ENCODE measurements around the gene SHMT2.

SHMT2 gene

DNA sequence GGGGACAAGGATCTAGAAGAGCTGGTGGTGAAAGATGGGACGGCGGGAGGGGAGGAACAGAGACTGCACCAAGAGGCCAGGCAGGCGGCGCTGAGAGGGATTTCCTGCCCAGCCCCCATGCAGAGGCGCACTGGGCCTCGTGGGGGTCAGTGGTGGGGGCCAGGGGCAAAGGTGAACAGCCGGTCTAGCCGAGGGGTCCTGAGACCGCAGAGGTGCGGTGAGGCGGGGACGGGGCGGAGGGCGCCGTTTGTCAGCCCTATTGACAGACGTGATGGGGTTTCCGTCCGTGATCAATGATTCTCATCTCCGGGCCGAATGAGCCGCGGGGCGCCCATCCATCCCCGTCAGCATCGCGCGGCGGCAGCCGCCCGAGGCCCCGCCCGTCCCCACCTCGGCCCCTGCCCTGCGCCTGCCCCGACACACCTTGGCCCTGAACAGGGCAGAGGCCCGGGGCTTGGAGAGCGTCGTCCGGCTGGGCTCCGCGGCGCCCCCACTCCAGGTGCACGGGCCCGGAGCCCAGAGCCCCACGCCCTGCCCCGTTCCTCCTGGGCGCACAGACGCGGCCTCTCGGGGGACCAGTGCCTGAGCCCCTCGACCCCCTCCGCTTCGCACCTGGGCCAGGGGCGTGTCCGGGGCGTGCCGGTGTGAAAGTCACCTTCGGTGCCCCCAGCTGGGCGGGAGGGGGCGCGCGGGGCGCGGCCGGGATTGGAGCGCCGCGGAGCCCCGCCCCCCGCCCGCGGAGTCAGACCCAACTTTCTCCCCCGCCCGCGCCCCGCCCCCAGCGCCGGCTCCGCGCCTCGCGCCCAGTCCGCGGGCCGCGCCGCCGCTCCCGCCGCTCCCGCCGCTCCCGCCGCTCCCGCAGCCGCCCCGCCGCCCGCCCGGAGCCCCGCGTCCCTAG, 13.2 kb upstream of the SHMT2 start, which contains the start of gene NXPH4:
TSS of gene NXPH4 (plus strand) at position 781 of the 898 bp plus-strand sequence. CDS start 176 bp downstream, outside the sequence.
- peak; percentile 83 for DNase-seq

DNA sequence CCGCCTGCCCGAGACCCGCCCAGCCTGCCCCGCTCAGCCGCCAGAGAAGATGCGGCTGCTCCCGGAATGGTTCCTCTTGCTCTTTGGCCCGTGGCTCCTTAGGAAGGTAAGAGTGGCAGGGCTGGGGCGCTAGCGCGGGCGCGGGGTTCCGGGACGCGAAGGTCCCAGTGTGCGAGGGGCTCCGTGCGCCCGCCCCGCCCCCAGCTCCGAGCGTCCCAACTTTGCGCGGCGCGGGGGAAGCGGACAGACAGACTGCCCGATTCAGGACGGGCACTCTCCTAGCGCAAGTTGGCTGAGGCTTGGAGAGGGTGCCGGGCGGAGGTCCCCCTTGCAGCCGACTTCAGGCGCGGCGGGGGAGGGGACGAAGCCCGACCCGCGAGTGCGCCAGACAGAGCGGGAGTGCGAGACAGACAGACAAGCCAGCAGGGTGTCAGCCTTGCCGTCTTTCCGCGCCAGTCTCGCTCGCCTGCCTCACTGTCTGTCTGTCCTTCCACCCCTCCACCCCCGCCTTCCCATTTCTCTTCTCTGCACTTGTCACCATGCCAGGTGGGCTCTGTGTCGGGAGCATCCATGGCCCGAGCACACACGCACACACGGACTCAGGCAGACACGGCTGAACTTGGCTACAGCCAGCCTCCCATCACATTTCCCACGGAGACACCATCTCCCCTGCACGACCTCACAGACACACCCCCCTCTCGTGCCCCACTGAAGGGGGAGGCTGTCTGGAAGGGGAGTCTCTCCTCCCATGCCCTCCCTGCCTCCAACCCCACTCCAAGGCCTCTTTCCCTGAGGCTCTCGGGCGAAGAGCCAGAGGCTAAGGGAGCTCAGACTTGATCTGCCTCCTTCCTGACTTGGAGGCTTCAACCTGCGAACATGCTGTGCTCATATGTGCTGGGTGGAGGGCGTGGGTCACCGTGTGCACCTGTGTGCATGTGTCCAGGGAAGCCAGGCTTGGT, 12.3 kb upstream of the SHMT2 start:
- DNase-seq: peak; percentile 31

DNA sequence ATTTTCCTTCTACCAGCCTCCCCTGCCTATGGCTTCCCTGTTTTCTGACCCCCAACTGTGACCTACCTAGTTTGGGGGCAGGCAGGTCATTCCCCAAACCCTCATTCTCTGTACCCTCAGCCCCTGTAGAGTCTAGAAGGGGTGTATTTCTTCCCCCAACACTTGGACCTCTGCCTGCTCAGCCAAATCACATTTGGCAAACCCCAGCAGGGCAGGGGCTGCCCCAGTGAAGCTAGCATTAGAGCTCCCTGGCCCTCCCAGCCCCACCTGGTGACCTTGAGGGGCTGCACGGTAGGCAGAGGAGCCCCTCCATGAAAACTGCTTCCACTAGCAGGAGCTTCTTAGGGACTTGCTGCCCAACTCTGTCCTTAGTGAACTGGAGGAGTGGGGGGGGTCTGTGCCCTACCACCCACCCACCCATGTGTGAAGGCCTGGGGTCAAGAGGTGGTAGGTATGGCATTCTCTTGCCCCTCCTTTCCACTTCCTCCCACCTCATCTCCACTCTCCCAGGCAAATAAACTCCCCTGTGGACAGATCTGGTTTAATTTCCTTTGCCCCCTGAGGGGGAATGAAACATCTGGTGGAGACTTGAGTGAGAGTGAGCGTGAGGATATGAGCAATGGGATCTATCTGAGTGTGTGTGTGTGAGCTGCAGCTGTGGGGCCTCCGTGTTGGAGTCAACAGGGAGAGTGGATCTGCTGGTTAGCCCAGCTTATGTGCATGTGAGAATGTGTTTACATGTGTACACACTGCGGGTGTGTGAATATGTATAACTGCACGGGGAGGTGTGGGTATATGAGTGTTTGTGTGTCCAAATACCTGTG, 11.3 kb upstream of the SHMT2 start:
- DNase-seq: no peak

DNA sequence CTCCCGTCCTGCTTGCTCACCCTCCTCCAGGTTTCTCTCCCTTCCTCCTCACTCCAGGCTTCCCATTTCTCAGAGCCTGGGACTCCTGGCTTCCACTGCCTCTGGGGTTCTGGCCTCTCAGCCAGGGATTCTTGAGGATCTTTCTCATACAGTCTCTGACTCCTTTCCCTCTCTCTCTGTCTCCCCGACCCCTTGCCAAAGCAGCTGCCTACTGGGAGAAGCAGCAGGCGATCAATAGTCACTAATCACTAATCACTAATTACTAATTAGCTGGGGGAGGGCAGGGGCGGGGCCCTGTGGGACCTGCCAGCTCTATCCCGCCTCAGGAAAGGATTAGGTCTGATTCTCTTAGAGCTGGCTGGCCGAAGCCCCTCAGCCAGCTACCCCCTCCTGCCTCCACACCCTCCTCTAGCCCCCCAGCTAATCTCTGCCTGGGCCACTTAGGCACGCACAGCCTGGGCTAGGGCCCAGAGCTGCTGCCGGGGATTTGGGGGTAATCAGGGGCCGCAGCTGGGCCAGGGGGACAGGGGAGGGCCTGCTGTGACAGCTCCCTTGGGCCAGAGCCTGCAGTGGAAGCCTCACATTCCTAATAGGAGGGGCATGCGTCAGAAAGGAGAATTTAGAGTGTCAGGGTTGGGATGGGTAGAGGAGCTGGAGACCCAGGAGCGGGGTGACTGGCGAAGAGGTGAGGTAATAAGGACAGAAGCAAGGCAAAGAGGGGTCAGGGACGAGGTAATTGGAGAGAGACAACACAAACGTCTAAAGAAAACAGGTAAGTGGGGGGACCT, 10.1 kb upstream of the SHMT2 start:
- DNase-seq: no peak

DNA sequence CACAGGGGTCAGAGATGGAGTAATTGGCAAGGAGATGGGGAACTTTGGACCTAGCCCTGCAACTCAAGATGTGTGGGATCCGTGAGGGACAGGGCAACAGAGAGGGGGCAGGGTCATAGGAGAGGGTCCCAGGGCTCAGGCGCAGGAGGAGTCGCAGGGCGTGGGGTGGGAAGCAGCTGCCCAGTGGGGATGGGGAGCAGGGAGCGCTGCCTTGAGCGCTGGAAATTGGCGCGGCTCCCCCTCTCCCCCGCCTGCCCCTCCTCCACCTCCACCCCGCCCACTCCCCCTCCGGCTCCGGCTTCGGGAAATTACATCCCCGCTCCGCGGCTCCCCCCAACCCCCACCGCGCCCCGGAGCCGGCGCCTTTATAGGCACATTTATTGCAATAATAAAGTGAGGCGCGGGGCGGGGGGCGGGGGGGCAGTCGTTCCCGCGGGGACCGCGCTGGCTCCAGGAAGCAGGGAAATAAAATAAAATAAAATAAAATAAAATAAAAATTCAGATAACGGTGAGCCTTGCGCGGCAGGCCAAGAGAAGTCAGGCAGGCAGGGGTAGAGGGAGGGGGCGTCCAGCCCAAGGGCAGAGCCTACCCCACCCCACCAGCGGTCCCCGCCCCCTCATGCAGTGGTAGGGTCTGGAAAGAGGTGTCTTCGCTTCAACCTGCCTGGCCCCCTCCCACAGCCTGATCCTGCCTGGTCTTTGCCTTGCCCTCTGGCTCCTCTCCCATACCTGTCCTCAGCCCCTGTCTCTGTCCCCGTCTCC, 9.3 kb upstream of the SHMT2 start:
- DNase-seq: no peak

DNA sequence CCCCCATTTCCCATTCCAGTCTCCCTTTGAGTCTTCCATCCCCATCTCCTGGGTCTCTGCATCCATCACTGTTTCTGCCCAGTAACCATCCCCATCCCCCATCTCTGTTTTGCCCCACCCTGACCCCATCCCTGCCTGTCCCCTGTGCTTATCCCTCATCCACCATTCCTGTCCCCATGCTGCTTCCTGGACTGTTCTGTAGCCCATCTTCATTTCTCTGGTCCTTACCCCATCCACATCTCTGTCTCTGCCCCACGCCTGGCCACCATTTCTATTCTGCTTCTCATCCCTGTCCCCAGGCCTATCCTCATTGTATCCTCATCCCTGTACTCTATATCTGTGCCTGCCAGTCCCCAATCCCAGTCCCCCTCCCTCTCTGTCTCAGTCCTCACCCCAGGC, 8.7 kb upstream of the SHMT2 start:
- DNase-seq: no peak

DNA sequence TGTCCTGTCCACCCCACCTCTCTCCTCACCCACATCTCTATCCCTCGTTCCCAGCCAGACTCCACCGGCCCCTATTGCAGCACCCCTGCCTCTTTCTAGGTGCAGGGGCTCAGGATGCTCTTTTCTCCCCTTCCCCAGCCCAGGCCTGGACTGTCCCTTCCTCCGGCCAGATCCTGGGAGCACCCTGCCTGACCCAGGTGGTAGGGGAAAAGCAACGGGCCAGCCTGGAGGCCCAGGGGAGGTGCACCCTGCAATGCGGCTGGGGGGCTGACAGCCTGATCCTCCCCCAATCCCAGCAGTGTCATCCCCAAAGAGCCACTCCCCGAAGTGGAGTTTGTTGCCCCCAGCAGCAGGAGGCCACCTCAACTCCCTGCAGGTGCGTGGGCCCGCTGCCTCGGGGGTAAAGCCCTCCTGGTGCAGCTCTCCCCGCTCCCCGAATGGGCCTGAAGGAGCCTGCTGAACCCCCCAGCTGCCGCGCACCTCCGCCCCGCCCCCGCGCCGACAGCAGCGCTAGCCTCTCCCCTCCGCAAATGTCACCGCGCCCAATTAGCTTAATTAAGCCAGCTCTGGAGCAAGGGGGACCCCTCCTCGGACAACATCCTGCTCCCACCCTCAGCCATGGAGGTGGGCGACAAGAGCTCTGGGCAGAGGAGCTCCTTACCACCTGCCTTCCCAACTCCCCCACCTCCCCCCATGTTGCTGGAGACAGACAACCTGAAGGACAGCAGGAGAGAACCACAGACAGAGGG, 8.2 kb upstream of the SHMT2 start:
- no peak for DNase-seq

DNA sequence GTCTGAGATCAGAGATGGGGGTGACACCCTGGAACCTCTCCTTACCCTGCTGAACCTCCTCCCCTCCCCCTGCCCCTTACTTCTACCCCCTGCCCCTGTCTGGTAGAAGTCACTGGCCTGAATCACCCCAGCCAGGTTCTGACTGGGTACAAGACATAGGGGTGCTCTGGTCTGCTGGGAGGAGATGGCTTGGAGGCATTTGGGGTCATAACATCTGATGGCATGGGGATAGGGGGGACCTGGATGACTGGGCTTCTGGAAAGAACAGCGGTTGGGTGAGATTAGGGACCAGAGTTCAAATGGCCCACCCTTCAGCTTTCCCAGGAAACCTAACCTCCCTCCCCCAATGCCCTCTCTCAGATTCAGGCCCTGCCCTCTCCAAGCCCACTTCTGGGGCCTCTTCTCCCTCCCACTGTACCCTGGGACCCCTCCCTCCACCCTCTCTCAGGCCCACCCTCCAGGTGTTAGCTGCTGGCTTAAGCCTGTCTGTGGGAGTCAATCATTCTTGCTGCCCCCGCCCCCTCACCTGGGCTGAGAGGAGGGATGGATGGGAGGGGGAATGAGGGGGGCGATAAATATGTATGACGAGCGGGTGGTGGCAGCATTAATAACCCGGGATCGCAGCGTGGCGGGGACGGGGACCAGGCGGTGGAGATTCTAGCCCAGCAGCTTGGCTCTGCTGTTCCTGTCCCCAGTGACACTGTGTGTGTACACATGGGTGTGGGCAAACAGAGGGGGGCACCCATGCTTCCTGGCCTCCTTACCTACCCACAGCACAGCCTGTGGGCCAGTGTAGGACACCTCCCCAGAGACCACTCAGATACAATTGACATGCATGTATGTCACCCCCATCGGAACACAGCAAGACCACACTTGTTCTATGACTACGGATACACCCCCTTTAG, 7.0 kb upstream of the SHMT2 start:
- no peak for DNase-seq

DNA sequence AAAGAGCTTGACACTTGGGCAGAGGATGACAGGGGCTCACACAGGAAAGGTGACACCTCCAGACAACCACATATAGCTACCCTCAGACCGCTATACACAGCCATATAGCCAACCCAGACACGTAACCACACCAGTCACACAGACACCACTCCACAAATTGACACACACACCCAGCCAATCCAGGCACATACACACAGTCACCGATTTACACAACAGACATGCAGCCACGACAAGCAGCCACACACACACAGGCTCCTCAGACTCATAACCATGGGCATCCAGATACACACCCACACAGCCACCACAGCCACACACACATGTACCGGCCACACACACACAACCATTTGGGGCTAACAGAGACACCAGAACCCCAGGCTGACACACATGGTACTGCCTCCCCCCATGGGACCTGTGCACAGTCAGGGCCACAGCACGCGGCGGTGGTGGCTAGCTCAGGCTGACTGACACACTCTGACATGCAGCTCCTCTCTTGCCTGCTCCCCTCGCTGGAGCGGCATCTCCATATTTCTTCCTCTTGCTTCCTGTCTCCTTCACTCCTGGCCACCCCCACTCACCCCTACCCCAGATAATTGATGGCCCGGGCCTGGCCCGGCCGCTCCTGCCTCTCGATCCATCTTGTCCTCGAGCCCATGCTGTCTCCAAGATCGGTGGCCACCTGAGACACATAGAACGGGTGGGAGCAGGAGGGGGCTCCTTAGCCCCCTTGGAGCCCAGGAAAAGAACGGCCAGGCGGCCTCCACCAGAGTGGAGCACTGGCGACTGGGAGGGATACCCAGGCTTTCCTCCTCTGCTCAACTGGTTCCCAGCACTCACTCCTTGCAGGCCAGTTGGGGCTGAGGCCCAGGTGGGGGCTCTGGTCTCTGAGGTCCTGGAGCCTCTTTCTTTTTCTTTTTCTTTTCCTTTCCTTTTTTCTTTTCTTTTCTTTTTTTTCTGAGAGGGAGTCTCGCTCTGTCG, 6.0 kb upstream of the SHMT2 start:
- DNase-seq: no peak

DNA sequence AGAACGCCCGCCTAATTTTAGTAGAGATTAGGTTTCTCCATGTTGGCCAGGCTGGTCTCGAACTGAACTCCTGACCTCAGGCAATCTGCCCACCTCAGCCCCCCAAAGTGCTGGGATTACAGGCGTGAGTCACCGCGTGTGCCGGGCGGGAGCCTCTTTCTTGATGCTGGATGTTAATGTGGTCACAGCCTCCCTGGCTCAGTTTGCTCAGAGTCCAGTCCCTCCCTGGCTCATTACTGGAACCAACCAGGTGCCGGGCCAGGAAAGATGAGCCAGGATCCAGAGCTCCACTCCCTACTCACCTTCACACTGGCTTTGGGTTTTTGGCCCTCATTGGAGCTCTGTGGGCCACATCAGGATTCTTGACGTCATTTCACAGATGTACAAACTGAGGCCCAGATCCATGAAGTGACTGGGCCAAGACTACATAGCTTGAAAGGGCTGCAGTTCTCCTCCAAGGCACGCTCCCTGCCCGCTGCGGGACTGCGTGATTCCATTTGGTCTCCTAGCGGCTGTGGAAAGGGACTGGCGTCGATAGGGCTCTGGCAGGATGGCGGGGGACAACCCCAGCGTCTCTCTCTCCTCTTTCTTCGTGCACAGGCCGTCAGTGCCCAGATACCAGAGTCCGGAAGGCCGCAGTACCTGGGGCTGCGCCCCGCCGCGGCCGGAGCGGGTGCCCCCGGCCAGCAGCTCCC, 5.1 kb upstream of the SHMT2 start:
- no peak for DNase-seq

DNA sequence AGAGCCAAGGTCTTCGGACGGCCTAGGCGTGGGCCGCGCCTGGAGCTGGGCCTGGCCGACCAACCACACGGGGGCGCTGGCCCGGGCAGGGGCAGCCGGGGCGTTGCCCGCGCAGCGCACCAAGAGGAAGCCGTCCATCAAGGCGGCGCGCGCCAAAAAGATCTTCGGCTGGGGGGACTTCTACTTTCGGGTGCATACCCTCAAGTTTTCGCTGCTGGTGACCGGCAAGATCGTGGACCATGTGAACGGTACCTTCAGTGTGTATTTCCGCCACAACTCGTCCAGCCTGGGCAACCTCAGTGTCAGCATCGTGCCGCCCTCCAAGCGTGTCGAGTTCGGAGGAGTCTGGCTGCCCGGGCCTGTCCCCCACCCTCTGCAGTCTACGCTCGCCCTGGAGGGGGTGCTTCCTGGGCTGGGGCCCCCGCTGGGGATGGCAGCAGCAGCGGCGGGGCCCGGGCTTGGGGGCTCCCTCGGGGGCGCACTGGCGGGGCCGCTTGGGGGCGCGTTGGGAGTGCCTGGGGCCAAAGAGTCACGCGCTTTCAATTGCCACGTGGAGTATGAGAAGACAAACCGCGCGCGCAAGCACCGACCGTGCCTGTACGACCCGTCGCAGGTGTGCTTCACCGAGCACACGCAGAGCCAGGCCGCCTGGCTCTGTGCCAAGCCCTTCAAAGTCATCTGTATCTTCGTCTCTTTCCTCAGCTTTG, 4.4 kb upstream of the SHMT2 start:
- peak; percentile 80 for DNase-seq

DNA sequence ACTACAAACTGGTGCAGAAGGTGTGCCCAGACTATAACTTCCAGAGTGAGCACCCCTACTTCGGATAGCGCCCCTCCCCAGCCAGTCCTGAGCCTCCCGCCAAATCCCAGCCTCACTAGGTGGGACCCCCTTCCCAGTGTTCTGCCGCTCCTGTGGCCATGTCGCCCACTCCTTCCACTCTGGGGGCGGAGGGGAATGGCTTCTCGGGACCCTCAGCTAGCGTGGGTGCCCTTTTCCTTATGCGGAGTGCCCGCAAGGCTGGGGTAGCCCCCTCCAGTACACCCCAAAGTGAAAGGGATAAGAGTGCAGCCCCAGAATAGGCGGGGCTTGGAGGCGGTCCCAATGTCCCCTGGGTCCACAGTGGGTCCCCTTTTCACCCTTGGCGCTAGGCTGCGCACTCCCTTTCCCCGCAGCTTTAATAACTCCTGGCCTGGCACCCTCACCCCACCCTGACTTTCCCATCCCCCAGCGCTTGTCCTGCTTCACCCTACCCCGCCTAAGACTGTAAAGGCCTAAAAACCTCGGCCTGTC, 3.8 kb upstream of the SHMT2 start:
- no peak for DNase-seq

DNA sequence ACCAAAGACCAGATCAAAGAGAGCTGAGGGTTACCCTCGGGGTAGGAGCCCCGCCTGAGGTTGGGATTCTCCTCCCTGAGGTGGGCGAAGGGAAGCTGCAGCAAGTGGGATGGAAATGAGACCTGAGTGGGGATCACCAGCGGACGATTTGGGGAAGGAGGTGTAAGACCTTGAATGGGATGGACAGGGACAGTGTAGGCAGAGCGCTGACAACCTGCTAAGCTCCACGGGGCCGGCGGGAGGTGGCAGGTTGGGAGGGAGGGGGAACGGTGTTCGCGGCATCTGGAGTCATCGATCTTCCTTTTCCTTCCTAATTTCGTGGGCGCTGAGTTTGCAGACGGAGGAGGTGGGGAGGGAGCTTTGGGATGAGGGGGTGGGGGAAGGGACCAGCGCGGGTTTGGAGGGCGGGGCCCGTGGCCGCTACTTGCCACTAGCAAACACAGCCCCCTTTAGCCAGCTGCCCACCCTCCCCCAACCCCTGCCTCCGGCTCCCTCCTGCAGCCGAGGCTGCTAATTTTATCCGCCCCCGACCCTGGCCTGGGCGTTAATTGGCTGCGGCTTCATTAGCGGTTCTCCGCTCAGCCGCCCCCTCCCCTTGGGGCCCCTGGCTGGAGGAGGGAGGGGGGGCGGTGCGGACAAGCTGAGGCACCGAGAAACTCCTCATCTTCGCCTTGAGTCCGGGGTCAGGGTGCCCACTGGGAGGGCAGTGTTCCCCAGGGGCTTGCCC, 2.8 kb upstream of the SHMT2 start:
- DNase-seq: no peak

DNA sequence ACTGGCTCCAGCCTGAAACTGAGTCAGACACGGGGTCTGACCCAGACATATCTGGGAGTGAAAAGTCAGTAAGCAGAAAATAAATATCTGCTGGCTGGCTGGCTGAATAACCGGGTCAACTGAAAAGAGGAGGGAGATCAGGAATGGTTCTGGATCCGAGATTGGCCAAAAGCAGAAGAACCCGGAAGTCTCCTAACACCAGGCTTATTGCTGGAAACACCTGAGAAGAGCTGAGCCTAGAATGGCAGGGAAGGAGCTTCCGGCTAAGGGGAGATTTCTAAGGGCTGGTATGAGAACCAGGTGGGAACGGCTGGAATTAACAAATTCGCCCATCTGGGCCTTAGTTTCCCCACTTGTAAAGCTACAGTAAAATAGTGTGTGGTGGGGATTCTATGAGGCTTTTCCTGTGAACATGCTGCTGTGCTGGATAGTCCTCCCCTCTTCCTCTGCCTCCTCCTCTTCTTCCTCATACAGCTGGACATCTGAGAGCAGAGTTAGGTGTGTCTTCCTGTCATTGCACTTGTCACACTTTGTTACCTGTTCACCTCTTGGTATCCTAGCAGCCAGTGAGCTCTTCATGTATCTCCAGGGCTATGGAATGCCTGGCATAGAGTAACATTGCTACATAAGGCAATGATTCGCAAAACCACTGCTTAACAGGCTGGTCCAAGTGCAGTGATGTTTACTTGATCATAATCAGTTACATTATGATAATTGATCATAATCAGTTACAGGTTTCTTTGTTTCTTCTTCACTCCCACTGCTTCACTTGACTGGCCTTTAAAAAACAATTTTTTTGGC, 2.0 kb upstream of the SHMT2 start:
- DNase-seq: no peak

Data from CD4-positive, alpha-beta T cell treated with Interleukin-6 for 4 hours (primary cell).